ENCODE results near the gene CST9L.
"Not testable (repeated sequence)": the region's sequence is repeated elsewhere in the genome, so short reads cannot be mapped to it uniquely, and the experiment has no call there.

The CST9L gene

GRCh38 chr20:23586735-23587525, 18.6 kb upstream of the CST9L start:
- no peak for DNase-seq (ENCODE audit: low read depth)

DNA sequence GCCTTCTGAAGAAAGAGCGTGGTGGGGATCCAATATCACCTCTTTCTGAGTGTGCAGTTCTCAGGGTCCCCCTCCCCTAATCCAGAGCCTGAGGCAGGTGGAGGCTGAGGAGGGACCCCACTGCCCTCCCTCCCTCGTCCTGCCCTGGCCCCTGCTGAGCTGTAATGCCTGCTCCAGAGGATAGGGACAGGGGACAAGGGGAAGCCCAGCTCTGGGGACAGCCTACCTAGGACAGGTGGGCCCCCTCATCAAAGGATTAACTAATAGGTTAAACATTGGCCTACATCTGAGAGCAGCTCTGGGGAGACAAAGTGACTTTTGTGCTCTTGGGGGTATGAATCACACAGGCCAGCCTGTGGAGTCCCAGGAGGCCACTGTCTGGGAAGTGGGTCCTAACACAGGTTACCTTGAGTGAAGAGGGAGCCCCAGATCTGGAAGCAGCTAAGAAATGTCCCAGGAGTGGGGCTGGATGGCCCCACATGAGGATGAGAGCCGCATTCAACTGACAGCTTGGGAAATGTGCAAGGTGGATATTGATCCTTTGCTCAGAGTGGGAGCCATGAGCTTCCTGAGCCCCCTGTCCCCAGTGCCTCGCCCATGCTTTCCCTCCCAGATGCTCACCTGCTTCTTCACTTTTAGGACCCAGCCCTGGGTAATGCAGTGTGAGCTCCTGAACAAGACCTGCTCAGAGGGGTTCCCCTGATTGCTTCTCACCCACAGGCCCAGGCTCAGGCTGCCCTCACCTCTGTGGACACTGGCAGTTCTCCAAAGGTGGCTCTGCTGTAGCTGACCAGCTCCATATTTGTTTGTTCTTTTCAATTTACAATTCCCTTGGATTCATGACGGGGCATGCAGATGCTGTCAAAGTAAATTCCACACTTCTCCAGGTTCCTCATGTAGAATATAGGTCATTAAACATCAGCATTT, 17.8 kb upstream of the CST9L start:
- no peak for DNase-seq (ENCODE audit: low read depth)

- DNase-seq (ENCODE audit: low read depth), result no peak
Measured at GRCh38 chr20:23585449-23585807, 17.1 kb upstream of the CST9L start.

DNA sequence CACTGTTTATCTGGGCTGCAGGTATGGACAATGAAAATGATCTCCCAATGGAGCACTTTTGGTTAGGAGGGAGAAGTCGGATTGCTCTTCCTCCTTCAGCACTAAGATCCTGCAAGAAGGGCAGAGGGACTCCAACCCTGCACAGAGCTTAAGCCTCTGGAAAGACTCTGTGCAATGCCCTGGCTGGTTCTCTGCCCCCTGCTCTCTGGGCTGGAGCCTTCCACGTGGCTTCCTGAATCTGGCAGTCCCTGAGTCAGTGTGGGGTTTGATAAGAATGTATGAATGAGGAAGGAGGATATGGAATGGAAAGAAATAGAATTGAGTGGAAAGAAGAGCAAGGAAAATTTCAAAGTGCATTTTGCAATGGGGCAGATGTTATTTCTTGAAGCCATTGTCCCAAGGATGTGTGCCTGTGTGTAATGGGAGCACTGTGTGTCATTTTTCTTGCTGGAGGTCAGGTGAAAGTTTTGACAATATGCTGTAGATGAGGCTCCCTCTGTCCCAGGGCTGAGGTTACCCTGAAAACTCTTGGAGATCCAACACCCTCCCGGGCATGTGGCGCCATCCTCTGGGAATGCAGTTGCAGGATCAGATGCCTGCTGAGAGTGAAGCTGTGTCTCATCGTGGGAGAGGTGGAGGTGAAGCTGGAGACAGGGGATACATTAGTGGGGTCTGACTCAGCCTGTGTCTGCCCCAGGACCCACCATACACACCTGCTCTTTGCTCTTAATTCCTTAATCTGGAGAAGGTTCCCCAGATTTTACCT, 16.3 kb upstream of the CST9L start:
- no peak for DNase-seq (ENCODE audit: low read depth)

- DNase-seq (ENCODE audit: low read depth), result no peak
Measured at GRCh38 chr20:23583526-23583925, 15.2 kb upstream of the CST9L start.

DNA sequence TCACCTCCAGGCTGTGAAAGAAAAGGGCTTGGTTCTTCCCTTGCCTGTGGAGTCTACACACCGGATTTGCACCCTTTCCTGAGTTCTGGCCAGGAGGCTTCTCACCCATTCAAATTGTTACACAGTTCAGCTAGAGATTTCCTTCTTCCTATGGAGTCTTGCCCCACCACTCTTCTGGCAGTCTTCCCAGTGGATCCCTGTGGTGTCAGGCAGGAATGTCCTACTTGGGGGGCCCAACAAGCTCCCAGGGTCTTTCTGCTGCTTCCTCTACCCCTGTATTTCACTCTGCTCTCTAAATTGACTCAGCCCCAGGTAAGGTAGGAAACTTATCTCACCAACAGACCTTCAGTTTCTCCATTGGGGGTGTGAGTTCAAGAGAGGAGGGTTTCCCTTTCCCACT, 14.0 kb upstream of the CST9L start:
- no peak for DNase-seq (ENCODE audit: low read depth)

- DNase-seq (ENCODE audit: low read depth), result not testable (repeated sequence)
Measured at GRCh38 chr20:23581833-23582232, 13.5 kb upstream of the CST9L start.

- DNase-seq (ENCODE audit: low read depth), result no peak
Measured at GRCh38 chr20:23574977-23575376, 6.7 kb upstream of the CST9L start.

DNA sequence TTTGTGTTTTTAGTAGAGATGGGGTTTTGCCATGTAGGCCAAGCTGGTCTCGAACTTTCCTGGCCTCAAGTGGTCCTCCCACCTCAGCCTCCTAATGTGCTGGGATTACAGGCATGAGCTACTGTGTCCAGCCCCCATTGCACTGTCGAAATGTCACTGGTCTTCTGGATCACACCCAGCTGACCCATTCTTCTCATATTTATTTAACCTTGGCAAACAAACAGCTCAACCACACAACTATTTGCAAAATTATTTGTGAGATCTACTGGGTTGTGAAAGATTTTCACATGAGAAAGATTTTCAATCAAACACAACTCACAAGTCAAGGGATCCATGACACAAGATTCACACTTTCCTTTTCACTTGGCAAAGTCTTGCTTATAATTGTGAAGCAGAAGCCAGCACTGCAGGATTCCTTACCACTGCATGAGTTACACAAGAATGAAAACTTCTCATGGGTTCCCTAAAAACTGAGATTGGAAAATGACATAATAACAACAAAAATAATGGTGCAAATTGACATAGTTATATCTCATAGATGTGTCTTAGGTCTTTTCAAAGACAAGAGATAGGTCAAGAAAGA, 2.0 kb upstream of the CST9L start:
- DNase-seq (ENCODE audit: low read depth), result no peak

GRCh38 chr20:23569570-23569969, 1.3 kb upstream of the CST9L start:
- no peak for DNase-seq (ENCODE audit: low read depth)

DNA sequence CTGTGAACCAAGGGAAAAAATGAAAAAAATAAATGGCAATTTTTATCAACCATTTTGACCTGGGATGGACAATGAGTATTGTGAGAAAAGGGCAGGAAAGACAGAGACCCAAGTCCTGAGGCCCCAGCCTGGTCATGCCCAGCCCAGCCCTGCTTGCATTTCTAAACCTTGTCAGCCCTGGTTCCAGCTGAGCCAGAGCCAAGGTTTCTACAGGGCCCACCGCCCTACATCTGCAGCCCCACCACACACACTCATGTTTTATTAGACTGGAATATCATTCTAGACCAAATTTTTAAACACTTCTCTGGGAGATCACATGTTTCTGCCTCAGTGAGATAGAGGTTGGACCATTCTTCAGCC, 667 bp upstream of the CST9L start:
- DNase-seq (ENCODE audit: low read depth), result no peak

- DNase-seq (ENCODE audit: low read depth), result no peak
Measured at GRCh38 chr20:23566199-23566932, 1.9 kb downstream of the CST9L start.

GRCh38 chr20:23565503-23566045, 2.7 kb downstream of the CST9L start:
- no peak for DNase-seq (ENCODE audit: low read depth)

DNA sequence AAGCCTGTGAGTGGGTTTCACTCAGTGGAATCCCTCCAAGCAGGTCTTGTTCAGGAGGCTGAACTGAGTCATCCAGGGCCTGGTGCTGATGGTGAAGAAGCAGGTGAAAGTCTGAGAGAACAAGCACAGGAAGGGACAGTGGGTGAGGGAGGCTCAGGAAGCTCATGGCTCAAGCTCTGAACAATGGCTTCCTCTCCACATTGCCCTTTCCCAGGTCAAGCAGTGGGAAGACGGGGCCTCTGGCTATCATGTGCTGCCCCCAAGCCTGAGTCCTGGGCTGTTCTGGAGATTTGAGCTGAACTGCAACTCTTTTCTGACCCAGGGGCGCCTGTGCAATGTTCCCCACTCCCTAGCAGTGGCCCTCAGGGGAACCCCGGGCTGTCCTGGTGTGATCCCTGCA, 3.4 kb downstream of the CST9L start:
- no peak for DNase-seq (ENCODE audit: low read depth)

- DNase-seq (ENCODE audit: low read depth), result no peak
Measured at GRCh38 chr20:23562721-23563342, 5.5 kb downstream of the CST9L start.

DNA sequence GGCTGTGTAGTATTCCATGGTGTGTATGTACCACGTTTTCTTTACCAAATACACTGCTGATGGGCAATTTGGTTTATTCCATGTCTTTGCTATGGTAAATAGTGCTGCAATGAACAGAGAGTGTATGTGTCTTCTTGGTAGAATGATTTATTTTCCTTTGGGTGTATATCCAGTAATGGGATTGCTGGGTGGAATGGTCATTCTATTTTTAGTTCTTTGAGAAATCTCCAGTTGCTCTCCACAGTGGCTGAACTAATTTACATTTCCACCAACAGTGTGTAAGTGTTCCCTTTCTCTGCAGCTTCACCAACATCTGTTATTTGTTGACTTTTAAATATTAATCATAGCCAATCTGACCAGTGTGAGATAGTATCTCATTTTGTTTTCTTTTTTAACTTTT, 13.9 kb downstream of the CST9L start:
- DNase-seq (ENCODE audit: low read depth), result no peak

DNA sequence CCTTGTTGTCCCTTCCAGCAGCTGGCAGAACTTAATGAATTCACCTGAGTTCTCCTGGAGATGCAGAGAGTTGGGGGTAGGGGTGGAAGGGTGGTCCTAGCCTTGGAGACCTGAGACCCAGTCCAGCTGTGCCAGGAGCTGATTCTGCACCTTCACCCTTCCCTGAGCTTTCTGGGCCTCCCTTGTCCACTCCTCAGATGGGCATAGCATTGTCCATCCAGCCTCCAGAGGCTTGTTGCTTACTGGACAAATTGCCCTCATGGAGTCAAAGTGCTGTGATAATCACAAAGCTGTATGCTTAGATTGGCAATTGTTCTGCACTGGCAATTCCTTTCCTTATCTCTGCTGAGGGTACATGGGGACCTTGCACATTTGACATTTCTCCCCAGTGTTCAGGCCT, 16.5 kb downstream of the CST9L start:
- no peak for DNase-seq (ENCODE audit: low read depth)

DNA sequence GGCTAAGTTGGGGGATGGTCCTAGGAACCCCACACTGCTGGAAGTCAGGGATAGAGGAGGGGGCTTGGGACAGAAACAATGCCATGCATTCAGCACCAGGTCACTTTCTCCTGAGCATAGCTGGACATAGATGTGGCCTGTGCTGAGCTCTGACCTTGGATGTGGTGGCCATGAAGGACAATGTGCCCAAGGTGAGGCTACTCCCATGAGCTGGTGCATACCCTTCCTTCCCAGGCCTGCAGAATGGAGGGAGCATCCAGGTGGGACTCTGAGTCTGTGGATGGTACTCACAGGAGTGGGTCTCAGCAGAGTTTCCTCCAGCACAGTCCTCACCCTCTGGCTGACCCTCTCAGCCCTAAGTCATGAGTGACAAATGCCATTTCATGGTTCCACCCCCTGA, 16.9 kb downstream of the CST9L start:
- no peak for DNase-seq (ENCODE audit: low read depth)

GRCh38 chr20:23550227-23550626, 18.1 kb downstream of the CST9L start:
- DNase-seq (ENCODE audit: low read depth), result no peak

GRCh38 chr20:23548408-23548807, 19.9 kb downstream of the CST9L start:
- DNase-seq (ENCODE audit: low read depth), result no peak

GRCh38 chr20:23547613-23548012, 20.7 kb downstream of the CST9L start:
- DNase-seq (ENCODE audit: low read depth), result no peak
